NCI-H69 (cell line): ENCODE results near the gene ELN.

Source experiments
- DNase-seq: peaks from one replicate; lab custom pipeline; 2025; lab: John Stamatoyannopoulos, UW

The ELN gene

DNA sequence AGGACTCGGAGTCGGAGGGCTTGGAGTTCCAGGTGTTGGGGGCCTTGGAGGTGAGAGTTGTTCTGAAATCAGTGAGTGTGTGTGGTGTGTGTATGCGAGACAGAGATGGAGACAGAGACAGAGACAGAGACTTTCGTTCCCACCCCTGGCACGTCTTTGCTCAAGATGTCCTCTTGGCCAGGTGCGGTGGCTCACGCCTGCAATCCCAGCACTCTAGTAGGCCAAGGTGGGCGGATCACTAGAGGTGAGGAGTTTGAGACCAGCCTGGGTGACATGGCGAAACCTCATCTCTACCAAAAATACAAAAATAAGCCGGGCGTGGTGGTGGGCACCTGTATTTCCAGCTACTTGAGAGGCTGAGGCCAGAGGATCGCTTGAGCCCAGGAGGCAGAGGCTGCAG lies 35.7 kb downstream of the ELN start:
- DNase-seq = no peak

DNA sequence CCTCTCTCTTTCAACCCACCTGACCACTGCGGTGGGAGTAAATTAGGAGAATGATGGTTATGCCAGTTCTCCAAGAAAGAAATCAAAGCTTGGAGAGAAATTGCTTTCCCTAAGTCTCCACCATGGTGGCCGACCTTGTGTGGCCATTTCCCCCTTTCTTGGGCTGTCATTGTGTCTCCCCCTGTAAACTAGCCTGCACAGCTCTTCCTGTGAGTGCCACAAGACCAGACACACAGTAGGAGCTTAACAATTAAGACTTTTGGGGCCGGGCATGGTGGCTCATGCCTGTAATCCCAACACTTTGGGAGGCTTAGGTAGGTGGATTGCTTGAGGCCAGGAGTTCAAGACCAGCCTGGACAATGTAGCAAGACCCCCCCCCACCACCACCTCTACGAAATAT lies 36.7 kb downstream of the ELN start:
- no peak for DNase-seq

DNA sequence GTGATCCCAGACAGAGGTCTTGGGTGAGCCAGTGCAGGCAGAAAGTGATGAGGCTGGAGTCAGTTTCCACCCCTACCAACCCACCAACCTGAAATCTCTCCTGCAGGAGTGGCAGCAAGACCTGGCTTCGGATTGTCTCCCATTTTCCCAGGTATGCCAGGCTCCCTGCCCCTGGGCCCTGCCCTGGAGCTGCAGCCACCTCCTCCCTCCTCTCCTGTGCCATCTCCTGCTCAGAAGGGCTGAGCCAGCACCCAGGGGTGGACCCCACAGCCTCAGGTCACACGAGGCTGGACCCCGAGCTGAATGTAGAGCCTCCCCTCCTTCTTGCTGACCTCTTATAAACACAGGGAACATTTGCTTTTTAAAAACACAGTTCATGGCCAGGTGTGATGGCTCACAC lies 38.7 kb downstream of the ELN start:
- DNase-seq = no peak

DNA sequence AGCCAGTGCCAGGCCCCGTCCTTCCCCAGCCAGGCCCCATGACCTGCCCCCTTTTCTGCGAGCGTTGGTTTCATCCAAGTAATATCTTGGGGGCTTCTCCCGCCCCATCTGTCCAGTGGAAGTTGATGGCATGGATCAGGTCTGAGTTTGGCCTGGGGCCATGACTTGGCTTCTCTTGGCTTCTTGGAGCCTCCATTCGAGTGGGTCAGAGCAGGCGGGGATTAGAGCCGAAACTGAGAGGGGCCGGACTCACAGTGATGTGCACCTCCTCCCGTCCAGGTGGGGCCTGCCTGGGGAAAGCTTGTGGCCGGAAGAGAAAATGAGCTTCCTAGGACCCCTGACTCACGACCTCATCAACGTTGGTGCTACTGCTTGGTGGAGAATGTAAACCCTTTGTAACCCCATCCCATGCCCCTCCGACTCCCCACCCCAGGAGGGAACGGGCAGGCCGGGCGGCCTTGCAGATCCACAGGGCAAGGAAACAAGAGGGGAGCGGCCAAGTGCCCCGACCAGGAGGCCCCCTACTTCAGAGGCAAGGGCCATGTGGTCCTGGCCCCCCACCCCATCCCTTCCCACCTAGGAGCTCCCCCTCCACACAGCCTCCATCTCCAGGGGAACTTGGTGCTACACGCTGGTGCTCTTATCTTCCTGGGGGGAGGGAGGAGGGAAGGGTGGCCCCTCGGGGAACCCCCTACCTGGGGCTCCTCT lies 40.6 kb downstream of the ELN start:
- no peak for DNase-seq

DNA sequence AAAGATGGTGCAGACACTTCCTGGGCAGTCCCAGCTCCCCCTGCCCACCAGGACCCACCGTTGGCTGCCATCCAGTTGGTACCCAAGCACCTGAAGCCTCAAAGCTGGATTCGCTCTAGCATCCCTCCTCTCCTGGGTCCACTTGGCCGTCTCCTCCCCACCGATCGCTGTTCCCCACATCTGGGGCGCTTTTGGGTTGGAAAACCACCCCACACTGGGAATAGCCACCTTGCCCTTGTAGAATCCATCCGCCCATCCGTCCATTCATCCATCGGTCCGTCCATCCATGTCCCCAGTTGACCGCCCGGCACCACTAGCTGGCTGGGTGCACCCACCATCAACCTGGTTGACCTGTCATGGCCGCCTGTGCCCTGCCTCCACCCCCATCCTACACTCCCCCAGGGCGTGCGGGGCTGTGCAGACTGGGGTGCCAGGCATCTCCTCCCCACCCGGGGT lies 41.1 kb downstream of the ELN start:
- DNase-seq = no peak

DNA sequence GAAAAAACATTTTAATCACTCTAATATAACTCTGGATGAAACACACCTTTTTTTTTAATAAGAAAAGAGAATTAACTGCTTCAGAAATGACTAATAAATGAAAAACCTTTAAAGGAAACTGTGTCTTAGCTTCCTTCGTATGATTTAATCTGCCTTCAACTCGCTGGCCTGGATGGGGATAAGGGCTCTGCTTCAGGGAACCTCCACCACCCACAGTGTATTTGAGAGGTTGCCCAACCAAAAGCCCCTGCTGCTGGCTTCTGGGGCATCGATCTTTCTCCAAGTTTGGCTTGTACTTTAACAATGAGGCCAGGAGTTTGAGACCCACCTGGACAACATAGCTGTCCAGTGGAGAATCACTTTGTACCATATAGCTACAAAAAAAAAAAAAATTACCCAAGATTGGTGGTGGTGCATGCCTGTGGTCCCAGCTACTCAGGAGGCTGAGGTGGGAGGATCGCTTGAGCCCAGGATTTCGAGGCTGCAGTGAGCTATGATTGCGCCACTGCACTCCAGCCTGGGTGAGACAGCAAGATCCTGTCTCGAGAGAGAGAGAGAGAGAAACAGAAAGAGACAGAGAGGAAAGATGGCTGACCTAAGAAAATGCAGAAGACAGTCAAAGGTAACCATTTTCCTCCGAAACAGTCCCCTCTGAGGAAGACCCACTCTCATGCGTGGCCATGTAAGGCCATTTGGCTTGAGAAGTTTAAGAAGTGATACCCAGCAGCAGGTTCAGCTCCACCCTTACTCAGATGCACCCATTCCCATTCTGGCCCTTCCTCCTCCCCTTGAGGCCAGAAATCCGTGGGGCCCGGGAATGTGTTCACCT lies 42.0 kb downstream of the ELN start:
- no peak for DNase-seq

DNA sequence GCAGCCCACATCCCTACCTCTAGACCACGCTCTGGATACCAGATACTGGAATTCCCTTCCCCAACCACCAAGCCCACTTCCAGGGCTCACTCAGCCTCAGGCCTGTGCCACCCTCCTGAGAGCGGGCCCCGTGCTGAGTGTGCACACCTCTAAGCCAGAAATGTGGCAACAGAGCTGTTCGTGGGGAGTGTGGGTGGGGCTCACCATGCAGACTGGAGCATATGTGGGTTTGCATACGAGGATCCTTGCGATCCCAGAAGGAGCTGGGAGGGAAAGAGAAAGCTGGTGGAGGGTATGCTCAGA lies 42.6 kb downstream of the ELN start:
- DNase-seq = no peak

DNA sequence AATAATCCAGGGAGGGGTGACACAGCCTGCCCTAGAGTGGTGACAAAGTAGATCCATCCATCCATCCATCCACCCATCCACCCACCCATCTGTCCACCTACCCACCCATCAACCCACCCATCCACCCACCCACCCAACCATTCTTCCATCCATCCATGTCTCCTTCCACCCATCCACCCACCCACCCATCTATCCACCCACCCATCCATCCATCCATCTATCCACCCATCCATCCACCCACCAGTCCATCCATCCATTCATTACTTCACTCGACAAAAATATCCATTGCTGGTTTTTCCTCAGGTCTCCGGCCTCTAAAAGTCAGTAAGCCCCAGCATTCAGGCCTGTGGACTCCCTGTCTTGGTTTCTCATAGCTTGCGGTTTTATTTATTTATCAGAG lies 43.1 kb downstream of the ELN start:
- DNase-seq = no peak

DNA sequence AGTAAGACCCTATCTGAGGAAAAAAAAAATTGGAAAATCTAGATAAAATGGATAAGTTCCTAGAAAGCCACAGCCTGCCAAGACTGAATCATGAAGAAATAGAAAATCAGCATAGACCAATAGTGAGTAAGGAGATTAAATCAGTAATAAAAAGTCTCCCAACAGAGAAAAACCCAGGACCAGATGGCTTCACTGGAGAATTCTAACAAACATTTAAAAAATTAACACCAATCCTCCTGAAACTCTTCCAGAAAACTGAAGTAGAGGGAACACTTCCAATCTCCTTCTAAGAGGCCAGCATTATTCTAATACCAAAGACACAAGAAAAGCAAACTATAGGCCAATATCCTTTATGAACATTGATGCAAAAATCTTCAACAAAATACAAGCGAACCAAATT lies 46.8 kb downstream of the ELN start:
- no peak for DNase-seq

DNA sequence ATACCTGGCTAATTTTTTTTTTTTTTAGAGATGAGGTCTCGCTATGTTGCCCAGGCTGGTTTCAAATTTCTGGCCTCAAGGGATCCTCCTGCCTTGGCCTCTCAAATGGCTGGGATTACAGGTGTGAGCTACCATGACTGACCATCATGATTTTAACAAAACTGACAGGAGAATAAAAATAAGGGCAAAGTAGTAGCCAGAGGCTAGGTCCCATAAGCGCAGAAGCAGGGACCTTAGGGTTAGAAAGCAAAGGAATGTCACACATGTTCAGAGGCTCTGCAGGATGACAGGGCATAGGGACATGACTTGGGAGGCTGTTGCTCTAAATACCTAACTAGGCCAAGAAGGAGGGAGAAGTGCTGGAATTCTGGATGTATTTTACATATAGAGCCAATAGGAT lies 50.5 kb downstream of the ELN start:
- DNase-seq = no peak

DNA sequence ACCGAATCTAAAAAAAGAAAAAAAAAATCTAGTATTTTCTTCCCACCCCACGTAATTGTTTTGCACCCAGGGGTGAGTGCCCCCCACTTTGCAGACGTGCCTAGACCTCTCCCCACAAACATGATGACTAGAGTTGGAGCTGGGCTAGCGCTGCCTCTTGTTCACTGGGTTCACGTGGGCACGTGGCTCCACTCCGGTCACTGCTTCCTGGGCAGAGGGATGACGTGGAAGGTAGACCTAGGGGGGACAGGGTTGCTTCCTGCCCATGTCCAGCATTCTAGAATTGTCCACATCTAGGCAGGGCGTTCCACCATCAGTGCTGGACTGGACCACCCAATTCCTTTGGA lies 54.8 kb downstream of the ELN start:
- DNase-seq = no peak

DNA sequence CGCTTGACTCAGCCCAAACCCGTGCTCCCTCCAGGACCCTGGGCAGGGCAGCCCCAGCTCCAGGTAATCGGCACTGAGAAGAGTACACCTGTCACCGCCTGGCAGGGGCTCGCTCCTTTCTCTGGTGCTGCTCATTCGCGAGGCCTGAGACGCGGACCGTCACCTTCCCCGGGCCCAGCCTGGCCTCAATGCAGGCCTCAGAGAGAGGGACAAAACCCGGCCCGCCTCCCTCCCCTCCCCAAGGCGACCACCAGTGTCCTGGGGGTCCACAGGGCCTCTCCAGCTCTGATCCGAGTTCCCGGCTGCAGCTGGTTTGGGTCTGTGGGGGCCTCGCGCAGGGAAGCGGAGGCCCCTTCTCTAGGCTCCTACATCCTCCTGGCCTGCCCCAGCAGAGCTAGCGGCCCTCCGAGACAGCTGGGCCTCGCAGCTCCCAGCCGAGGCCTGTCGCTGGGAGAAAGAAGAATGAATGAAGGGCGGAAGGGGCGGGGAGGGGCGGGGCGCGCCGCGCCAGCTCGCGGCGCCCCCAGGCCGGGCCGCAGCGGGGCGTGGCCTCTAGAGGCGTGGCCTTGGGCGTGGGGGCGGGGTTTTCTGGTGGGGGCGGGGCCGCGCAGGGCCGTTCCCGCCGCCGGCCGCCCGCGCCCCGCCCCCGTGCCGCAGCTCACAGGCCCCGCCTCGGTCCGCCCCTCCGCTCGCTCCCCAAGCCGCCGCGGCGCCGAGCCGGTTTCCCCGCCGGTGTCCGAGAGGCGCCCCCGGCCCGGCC lies 55.3 kb downstream of the ELN start, which contains the start of gene LIMK1:
Gene LIMK1, plus strand, starts transcription at position 688 of the 760 bp plus-strand sequence. CDS start 187 bp downstream, outside the sequence.
- peak; percentile 95 for DNase-seq

DNA sequence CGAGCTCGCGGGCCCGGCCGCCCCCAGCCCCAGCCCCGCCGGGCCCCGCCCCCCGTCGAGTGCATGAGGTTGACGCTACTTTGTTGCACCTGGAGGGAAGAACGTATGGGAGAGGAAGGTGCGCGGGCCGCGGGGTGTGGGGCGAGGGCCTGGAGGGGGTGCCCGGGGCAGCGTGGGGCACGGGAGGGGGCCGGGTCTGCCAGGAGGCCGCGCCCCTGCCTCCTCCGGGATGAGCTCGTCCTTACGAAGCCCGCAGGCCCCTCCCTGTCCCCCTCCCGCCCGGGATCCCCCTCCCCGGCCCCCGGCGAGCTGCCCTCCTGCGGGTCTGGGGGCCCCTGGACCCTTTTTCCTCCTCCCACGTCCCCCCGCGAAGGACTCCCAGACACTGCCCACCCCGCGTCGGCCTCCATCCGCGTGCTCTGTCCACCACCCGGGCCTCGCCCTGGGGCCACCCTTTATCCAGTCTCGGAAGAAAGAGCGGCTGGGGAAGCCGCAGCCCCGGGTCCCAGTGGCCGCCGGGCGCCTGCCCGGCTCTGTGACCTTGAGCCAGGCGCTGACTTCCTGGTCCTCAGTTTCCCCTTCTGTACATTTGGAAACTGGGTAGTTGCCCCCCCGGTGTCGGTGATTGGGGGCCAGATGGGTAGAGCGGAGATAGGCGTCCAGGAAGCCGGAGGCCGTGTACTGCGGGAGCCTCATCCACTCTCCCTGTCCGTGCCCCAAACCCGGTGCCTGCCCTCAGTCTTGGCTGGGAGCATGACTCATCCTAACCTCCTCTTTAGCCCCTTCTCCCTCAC lies 56.2 kb downstream of the ELN start:
- peak; percentile 87 for DNase-seq

DNA sequence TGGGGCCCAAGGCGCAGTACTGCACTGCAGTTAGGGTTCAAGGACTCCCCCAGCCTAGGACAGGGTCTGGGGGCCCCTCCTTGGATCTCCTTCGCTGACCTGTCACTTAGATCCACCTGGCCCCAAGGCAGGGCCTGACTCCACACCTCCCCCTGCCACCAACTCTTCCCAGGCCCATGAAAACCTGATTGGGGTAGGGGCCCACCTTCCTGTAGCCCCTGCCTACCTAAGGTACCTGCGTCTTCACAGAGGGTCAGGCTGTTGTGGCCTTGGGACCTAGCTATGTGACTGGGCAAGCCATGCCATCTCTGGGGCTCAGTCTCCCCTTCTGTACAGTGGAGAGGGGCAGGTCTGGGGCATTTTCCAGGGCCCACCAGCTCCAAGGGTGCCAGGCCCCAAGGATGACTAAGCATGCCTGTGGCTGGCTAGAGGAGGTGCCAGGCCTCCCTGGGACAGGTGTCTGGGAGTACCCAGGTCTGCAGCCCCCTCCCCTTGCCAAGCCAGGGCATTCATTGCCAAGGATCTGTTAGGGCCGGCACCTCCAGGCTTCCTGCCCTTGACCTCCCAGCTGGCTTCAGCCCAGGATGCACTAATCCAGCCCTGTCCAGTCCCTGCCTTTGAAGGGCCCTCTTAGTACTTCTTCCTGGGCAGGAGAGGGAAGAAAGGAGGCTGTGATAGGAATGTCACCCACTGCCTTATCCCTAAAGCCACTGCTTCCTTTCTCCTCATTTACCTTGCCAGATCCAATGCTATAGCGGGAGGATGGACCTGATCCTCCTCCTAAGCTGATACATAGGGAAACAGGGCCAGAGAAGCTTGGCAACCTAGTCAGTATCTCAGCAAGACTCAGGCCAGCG lies 57.0 kb downstream of the ELN start:
- peak; percentile 13 for DNase-seq

DNA sequence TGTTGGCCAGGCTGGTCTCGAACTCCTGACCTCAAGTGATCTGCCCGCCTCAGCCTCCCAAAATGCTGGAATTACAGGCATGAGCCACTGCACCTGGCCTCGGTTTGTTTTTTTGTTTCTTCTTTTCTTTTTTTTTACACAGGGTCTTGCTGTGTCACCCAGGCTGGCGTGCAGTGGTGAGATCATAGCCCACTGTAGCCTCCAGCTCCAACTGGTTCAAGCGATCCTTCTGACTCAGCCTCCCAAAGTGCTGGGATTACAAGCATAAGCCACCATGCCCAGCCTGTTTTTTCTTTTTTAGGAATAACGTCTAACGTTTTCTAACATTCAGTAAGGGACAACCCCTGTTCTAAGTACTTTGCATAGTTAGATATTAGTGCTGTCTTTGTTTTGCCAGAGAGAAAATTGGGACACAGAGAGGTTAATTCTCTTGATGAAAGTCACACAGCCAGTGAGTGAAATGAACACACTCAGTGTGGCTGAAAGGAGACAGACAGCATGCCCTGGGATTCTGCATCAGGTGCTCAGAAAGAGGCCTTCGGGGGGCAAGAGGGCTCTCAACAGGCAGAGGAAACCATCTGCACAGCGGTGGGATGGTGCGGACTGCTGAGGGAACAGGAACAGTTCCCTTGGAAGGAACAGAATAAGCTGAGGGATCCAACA lies 59.9 kb downstream of the ELN start:
- no peak for DNase-seq

DNA sequence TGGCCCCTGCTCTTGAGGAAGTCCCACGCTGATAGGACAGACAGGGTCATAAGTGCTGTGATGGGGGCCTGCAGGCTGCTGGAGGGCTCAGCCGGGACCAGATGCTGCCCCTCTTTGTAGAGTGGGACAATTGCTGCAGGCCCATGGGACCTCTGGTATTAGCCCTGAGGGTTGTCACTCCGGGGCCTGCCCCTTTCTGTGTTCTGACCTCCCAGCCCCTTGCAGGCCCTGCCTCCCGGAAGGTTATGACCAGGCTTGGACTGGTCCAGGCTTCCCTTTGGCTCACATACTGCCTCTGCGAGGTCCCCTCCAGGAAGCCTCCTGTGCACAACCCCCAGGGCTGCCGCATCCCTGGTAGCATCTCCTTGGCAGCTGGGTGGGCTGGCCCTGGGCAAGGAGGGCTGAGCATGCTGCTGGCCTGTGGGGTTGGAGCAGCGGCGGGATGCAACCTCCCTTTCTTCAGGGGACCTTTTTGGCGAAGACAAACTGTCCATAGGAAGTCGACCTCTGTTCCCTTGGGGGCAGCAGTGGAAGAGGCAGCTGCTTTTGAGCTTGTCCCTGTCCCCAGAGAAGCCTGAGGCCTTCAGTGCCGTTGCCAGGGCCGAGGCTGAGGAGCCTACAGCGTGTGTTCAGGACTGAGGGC lies 64.5 kb downstream of the ELN start:
- DNase-seq = no peak

DNA sequence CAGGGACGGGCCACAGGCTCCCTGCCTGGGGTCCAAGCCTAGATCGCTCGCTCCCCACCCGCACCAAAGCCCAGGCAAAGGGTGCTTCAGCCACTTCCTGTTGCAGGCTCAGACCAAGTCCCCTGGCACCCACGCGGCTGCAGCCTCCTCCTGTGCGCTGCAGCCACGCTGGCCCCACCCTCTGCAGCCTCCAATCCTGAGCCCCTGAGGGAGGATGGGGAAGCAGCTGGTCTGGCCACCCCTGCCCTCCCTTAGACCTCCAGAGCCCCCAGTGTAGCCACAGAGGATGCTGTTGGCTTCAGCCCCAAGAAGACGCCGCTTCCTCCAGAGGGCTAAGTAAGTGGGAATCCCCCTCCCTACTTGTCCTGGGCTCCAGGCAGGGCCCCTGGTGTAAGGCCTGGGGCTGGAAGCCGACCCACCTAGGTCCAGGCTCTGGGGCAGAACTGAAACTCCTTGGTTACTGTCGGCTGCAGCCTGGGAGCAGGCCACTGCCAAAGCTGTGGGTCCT lies 65.0 kb downstream of the ELN start:
- DNase-seq = peak; percentile 25

DNA sequence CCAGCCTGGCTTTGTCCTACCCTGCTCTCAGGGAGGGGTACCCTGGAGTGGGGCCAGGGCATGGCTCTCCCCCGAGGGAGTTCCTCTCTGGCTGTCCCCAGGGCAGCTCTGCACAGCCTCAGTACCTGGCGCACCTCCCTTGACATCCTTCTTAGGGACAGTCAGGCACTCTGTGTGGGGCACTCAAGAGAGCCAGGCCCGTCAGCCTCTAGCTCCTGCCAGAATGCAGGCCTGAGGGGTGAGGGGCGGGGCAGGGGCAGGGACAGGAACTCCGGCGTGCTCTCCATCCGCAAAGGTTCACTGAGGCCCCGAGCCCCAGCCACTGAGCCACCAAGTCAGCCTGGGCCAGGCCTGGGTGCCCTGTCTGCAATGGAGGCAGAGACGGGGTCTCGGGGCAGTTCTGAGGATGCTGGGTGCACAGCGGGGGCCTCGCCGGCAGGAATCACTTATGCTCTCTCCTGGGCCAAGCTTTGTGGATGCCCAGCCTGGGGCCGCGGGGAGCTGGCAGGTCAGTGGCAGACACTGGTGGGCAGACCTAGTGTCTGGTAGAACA lies 65.8 kb downstream of the ELN start:
- no peak for DNase-seq

DNA sequence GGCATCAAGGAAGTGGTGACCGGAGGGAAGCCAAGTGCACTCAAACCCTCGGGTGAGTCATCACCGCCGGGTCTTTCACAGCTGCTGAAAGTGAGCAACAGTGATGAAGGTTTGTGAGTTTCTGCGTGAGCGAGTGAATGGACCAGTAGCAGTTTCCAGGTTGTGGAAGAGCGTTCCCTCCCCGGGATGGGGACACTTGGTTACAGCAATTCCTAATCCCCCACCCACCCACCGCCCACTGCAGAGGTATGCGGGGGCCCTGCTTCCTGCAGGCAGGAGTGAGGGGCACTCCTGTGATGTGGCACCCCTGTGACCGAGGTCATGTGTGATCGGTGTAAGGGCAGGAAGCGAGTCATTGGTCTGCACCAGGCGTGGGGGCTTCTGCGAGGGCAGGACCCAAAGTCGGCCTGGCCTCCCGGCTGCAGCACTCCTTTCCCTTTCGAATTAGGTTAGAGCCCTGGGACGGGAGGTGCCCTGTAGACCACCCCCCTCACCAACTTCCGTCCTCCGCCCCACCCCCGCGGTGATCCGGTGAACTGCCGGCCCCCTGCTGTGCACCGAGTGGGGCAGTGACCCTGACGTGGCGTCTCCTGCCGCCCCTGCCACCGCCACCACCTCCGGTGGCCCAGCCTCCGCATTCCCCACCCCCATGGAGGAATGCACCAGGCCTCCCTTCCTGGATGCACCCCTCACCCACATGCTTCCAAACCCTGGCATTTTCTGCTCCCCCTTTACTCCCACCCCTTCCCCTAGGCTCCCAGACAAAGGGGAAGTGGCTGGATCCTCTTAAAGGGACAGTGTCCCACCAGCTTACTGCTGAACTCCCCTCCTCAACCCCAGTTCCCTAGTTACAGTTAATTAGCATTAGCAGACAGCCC lies 66.5 kb downstream of the ELN start:
- DNase-seq = no peak
